ENCODE results near the gene MYF6. TPM values are rescaled to one million over a fixed set of nuclear protein-coding genes. Genes with fewer than 3 reads are reported as not detected.

Gene MYF6
- polyA plus RNA-seq, 3 donors = not detected

- Mint-ChIP-seq H3K4me1 (no peaks in the 10 kb centered on the region), H3K9me3 (peaks cover 0 to 4% (median 0%) of the 10 kb centered on the region in 7 donors), H3K4me3 (no peak overlapping the region), H3K27ac (no peak overlapping the region), H3K27me3 (ENCODE audit: low read depth in 3 of 3) (peaks cover 0 to 10% (median 7%) of the 10 kb centered on the region in 3 donors), H3K36me3 (no peaks in the 10 kb centered on the region)
- Histone ChIP-seq H3K9ac (ENCODE audit: insufficient read depth, low read length, poor library complexity, severe bottlenecking) (no peak overlapping the region), H3K27ac (ENCODE audit: low read depth in 1 of 2, low read length in 2 of 2) (no peak overlapping the region), H4K20me1 (ENCODE audit: insufficient read depth, low read length) (no peaks in the 10 kb centered on the region), H3K4me1 (ENCODE audit: control insufficient read depth in 1 of 2, insufficient read depth in 2 of 2, low read length in 2 of 2) (no peaks in the 10 kb centered on the region), H3K4me3 (replicated peaks in 1 of 3; ENCODE audit: low read depth in 2 of 3, low read length in 3 of 3) (no peak overlapping the region), H3K27me3 (ENCODE audit: control insufficient read depth in 2 of 2, insufficient read depth in 2 of 2, low read length in 2 of 2) (peaks cover 0 to 4% of the 10 kb centered on the region in 2 donors), H2AFZ (ENCODE audit: insufficient read depth, low read depth, low read length, poor library complexity, severe bottlenecking) (no peak overlapping the region), H3K79me2 (ENCODE audit: insufficient read depth, low read length) (no peaks in the 10 kb centered on the region), H3K9me3 (replicated peaks in 1 of 2; ENCODE audit: control insufficient read depth in 1 of 2, insufficient read depth in 1 of 2, low read length in 2 of 2) (no peaks in the 10 kb centered on the region), H3K36me3 (replicated peaks in 1 of 2; ENCODE audit: control insufficient read depth in 1 of 2, insufficient read depth in 2 of 2, low read length in 2 of 2) (no peaks in the 10 kb centered on the region), H3K4me2 (replicated peaks; ENCODE audit: extremely low read depth, low read length, poor library complexity, severe bottlenecking) (no peak overlapping the region)
- no peak for DNase-seq
- no peak for TF ChIP-seq CTCF (IDR thresholded peaks at IDR 0.05)
- intact Hi-C loops (cut with micrococcal nuclease) = no loop called here
Observed at GRCh38 chr12:80752464-80752863, 45.0 kb downstream of the MYF6 start.

- no peaks in the 10 kb centered on the region for H3K9me3 Mint-ChIP-seq
- H3K9ac ChIP-seq (ENCODE audit: insufficient read depth, low read length, poor library complexity, severe bottlenecking) = no peak overlapping the region
- H3K36me3 ChIP-seq (replicated peaks in 1 of 2; ENCODE audit: control insufficient read depth in 1 of 2, insufficient read depth in 2 of 2, low read length in 2 of 2) = no peaks in the 10 kb centered on the region
- H3K27me3 Mint-ChIP-seq (ENCODE audit: low read depth in 3 of 3) = peaks cover 2 to 13% (median 10%) of the 10 kb centered on the region in 3 donors
- H3K9me3 ChIP-seq (replicated peaks in 1 of 2; ENCODE audit: control insufficient read depth in 1 of 2, insufficient read depth in 1 of 2, low read length in 2 of 2) = no peaks in the 10 kb centered on the region
- intact Hi-C loops (cut with micrococcal nuclease) = no loop called here
- no peaks in the 10 kb centered on the region for H3K4me1 ChIP-seq (ENCODE audit: control insufficient read depth in 1 of 2, insufficient read depth in 2 of 2, low read length in 2 of 2)
- no peaks in the 10 kb centered on the region for H3K36me3 Mint-ChIP-seq
- H3K27ac ChIP-seq (ENCODE audit: low read depth in 1 of 2, low read length in 2 of 2) = no peak overlapping the region
- H3K4me1 Mint-ChIP-seq = no peaks in the 10 kb centered on the region
- no peak overlapping the region for H3K27ac Mint-ChIP-seq
- no peaks in the 10 kb centered on the region for H3K79me2 ChIP-seq (ENCODE audit: insufficient read depth, low read length)
- H3K4me3 Mint-ChIP-seq = no peak overlapping the region
- H3K4me2 ChIP-seq (replicated peaks; ENCODE audit: extremely low read depth, low read length, poor library complexity, severe bottlenecking) = no peak overlapping the region
- no peak for DNase-seq
- H2AFZ ChIP-seq (ENCODE audit: insufficient read depth, low read depth, low read length, poor library complexity, severe bottlenecking) = no peak overlapping the region
- peaks cover 0 to 4% of the 10 kb centered on the region in 2 donors for H3K27me3 ChIP-seq (ENCODE audit: control insufficient read depth in 2 of 2, insufficient read depth in 2 of 2, low read length in 2 of 2)
- no peaks in the 10 kb centered on the region for H4K20me1 ChIP-seq (ENCODE audit: insufficient read depth, low read length)
- no CpG with 5 or more reads among the region's 3 CpGs for WGBS (ENCODE audit: insufficient coverage)
- no peak overlapping the region for H3K4me3 ChIP-seq (replicated peaks in 1 of 3; ENCODE audit: low read depth in 2 of 3, low read length in 3 of 3)
- no peak for TF ChIP-seq CTCF (IDR thresholded peaks at IDR 0.05)
Observed at GRCh38 chr12:80754274-80754673, 46.8 kb downstream of the MYF6 start.

Measured in CD14-positive monocyte (primary cell).